NCI-H2171 (cell line): Measurements from ENCODE around the gene ENO2.

ENCODE experiments used
- DNase-seq: peaks from one replicate; lab custom pipeline; 2025; lab: John Stamatoyannopoulos, UW

Gene ENO2

DNA sequence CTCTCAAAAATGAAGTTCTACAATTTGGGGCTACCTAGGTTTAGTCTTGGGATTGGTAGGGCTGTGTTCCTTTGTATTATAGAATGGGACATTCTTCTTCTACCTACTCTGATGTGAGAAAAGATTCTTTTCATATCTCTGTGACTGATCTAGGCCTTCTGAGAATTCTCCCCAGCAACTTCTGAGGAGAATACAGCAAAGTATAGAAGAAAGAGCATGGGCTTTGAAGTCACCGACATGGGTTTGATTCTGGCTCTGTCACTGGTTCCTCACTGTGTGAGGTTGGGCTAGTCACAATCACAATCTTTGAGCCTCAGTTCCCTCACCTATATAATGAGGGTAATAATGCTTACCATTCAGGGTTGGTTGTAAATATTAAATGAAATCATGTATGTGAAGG lies 18.4 kb downstream of the ENO2 start:
- no peak for DNase-seq

DNA sequence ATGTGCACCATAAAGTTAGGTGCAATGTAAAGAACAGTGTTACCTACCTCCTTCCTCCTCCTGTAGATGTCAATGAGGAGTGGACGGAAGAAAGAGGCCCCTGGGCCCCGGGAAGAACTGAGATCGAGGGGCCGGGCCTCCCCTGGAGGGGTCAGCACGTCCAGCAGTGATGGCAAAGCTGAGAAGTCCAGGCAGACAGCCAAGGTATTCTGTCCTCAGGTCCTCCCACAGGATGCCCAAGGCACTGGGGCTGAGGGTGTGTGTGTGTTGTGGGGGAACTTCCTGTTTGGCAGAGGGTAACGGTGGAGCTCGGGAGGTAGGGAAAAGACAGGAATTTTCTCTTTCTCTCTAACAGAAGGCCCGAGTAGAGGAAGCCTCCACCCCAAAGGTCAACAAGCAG lies 19.7 kb downstream of the ENO2 start:
- no peak for DNase-seq

DNA sequence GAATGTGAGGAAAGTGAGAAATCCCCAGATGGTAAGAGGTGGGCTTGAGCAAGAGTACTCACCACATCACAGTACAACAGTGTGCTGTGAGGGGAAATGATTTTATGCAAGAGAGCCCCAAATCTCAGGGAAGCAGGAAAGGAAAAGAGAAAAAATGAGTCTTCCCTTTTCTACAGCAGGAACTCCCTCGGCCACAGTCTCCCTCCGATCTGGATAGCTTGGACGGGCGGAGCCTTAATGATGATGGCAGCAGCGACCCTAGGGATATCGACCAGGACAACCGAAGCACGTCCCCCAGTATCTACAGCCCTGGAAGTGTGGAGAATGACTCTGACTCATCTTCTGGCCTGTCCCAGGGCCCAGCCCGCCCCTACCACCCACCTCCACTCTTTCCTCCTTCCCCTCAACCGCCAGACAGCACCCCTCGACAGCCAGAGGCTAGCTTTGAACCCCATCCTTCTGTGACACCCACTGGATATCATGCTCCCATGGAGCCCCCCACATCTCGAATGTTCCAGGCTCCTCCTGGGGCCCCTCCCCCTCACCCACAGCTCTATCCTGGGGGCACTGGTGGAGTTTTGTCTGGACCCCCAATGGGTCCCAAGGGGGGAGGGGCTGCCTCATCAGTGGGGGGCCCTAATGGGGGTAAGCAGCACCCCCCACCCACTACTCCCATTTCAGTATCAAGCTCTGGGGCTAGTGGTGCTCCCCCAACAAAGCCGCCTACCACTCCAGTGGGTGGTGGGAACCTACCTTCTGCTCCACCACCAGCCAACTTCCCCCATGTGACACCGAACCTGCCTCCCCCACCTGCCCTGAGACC lies 21.2 kb downstream of the ENO2 start:
- DNase-seq = no peak

DNA sequence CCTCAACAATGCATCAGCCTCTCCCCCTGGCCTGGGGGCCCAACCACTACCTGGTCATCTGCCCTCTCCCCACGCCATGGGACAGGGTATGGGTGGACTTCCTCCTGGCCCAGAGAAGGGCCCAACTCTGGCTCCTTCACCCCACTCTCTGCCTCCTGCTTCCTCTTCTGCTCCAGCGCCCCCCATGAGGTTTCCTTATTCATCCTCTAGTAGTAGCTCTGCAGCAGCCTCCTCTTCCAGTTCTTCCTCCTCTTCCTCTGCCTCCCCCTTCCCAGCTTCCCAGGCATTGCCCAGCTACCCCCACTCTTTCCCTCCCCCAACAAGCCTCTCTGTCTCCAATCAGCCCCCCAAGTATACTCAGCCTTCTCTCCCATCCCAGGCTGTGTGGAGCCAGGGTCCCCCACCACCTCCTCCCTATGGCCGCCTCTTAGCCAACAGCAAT lies 21.8 kb downstream of the ENO2 start:
- no peak for DNase-seq

DNA sequence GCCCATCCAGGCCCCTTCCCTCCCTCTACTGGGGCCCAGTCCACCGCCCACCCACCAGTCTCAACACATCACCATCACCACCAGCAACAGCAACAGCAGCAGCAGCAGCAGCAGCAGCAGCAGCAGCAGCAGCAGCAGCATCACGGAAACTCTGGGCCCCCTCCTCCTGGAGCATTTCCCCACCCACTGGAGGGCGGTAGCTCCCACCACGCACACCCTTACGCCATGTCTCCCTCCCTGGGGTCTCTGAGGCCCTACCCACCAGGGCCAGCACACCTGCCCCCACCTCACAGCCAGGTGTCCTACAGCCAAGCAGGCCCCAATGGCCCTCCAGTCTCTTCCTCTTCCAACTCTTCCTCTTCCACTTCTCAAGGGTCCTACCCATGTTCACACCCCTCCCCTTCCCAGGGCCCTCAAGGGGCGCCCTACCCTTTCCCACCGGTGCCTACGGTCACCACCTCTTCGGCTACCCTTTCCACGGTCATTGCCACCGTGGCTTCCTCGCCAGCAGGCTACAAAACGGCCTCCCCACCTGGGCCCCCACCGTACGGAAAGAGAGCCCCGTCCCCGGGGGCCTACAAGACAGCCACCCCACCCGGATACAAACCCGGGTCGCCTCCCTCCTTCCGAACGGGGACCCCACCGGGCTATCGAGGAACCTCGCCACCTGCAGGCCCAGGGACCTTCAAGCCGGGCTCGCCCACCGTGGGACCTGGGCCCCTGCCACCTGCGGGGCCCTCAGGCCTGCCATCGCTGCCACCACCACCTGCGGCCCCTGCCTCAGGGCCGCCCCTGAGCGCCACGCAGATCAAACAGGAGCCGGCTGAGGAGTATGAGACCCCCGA lies 22.5 kb downstream of the ENO2 start:
- DNase-seq = peak; percentile 87

DNA sequence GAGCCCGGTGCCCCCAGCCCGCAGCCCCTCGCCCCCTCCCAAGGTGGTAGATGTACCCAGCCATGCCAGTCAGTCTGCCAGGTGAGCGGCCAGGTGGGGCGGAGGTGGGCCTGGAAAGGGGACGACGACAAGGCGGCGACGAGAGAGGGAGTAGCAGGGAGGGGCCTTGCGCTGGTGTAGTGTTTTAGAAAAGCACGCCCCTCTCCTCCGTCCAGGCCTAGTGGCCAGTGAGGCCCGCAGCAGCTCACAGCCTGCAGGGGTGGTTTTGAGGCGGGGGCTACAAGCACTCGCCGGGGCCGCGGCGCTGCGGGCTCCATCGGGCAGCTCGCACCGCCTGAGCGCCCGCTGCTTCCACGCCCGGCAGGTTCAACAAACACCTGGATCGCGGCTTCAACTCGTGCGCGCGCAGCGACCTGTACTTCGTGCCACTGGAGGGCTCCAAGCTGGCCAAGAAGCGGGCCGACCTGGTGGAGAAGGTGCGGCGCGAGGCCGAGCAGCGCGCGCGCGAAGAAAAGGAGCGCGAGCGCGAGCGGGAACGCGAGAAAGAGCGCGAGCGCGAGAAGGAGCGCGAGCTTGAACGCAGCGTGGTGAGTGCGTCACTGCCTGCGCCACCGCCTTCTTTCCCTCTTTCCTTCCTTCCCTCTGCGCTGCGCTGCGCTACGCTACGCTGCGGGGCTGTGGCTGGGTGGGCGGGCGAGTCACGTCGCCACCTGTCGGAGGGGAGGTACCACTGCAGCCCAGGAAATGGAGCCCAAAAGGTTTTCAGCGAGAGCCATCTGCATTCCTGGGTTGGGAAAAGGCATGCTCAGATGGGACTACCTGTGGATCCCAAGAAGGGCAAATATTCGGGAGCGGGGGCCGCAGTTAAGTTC lies 23.3 kb downstream of the ENO2 start:
- peak; percentile 100 for DNase-seq

DNA sequence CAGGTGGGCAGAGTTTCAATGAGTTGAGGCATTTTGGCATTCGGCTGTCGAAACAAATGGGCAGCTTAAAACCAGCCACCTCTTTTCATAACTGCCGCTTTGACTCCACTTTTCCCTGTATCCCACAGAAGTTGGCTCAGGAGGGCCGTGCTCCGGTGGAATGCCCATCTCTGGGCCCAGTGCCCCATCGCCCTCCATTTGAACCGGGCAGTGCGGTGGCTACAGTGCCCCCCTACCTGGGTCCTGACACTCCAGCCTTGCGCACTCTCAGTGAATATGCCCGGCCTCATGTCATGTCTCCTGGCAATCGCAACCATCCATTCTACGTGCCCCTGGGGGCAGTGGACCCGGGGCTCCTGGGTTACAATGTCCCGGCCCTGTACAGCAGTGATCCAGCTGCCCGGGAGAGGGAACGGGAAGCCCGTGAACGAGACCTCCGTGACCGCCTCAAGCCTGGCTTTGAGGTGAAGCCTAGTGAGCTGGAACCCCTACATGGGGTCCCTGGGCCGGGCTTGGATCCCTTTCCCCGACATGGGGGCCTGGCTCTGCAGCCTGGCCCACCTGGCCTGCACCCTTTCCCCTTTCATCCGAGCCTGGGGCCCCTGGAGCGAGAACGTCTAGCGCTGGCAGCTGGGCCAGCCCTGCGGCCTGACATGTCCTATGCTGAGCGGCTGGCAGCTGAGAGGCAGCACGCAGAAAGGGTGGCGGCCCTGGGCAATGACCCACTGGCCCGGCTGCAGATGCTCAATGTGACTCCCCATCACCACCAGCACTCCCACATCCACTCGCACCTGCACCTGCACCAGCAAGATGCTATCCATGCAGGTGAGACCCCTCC lies 24.2 kb downstream of the ENO2 start:
- DNase-seq = no peak

DNA sequence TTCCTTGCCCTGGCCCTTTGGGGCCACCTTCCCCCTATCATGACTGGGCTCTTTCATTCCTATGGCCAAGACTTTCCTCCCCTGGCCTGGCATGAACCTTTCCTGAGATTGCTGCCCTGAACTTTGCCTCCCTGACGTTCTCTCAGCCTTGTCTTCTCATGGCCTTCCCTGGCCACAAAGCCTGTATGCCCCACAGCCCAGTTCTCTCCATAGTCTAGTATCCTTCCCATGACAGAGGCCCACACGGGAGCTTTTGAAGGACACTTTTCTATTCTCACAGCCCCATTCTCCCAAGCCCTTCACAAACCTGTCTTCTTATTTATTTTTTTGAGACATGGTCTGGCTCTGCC lies 24.8 kb downstream of the ENO2 start:
- DNase-seq = no peak

DNA sequence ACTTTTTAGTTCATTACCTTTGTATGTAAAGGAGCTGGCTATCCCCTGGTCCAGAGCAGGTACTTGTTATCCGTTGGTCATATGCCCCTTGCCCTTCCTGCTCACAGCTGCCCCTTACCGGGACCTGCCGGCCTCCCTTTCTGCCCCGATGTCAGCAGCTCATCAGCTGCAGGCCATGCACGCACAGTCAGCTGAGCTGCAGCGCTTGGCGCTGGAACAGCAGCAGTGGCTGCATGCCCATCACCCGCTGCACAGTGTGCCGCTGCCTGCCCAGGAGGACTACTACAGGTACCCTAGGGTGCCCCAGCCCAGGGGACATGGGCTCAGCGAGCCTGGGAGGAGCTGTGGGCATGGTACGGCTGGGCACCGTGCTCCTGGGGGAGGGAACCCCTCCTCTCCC lies 26.9 kb downstream of the ENO2 start:
- DNase-seq = no peak

DNA sequence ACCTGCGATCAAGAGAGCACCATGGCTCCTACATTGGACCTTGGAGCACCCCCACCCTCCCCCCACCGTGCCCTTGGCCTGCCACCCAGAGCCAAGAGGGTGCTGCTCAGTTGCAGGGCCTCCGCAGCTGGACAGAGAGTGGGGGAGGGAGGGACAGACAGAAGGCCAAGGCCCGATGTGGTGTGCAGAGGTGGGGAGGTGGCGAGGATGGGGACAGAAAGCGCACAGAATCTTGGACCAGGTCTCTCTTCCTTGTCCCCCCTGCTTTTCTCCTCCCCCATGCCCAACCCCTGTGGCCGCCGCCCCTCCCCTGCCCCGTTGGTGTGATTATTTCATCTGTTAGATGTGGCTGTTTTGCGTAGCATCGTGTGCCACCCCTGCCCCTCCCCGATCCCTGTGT lies 27.4 kb downstream of the ENO2 start:
- DNase-seq = no peak

DNA sequence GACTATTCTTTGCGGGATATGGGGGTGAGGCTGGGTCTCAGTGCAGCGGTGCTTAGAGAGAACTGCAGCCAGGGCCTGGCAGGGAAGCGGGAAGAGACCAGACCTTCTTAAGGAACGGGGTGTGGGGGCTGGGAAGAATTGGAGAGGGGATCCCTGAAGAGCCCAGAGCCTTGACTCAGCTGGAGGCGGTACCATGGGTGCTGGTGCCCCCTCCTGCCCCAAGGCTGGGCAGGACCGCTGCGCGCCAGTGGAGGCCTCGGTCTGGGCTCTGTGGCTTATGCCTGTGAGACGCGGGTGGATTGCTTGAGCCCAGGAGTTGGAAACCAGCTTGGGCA lies 27.9 kb downstream of the ENO2 start:
- no peak for DNase-seq

DNA sequence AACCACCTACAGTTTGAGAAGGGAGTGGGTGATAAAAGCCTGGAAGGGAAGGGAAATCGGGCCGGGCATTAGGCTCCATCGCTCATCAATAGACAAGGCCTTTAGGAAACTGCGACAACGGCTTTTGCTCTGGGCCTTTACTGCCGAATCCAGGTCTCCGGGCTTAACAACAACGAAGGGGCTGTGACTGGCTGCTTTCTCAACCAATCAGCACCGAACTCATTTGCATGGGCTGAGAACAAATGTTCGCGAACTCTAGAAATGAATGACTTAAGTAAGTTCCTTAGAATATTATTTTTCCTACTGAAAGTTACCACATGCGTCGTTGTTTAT lies 29.0 kb downstream of the ENO2 start:
- peak; percentile 100 for DNase-seq

DNA sequence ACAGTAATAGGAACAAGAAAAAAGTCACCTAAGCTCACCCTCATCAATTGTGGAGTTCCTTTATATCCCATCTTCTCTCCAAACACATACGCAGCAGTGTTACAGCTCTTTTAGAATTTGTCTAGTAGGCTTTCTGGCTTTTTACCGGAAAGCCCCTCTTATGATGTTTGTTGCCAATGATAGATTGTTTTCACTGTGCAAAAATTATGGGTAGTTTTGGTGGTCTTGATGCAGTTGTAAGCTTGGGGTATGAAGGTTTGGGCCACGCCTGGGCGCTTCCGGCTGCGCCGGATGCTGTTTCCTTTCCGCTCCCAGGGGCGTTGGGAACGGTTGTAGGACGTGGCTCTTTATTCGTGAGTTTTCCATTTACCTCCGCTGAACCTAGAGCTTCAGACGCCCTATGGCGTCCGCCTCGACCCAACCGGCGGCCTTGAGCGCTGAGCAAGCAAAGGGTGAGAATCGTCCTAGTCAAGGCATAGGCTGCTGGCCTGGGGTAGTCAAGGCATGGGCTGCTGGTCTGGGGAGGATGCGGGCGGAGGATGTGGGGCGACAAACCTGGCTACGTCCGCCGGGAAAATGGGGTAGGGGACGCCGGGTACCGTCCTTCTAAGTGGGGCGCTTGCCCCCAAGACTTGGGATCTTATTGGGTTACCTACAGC lies 29.5 kb downstream of the ENO2 start, which contains the start of the genes C12orf57 and RNU7-1:
Gene C12orf57 (plus strand): TSS at position 301 of the 659 bp plus-strand sequence. CDS start 100 bp downstream, at position 401.
Gene RNU7-1 (plus strand): TSS at position 95 of the 659 bp plus-strand sequence.
- DNase-seq = peak; percentile 100

DNA sequence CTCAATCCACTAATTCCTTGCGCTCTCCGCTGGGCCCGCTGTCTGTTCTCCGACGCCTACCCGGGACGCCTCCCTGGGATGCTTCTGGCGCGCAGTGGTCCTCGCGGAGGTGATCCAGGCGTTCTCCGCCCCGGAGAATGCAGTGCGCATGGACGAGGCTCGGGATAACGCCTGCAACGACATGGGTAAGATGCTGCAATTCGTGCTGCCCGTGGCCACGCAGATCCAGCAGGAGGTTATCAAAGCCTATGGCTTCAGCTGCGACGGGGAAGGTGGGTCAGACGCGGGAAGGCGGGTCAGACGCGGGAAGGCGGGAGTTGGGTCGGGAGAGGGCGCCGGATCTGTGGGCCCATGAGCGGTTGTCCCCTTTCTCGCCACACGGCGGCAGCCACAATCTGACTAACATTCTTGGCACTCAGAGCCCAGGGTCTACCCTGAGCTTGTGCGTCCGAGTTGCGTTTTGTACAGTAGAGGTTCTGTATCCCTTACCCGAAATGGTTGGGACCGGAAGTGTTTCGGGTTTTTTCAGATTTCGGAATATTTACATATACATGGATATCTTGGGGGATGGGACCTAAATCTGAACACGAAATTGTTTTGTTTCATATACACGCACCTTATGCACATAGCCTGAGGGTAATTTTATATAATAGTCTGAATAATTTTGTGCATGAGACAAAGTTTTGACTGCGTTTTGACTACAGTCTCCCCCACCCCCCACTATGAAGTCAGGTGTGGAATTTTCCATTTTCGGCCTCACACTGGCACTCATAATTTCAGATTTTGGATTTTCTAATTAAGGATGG lies 30.2 kb downstream of the ENO2 start:
- DNase-seq = peak; percentile 100

DNA sequence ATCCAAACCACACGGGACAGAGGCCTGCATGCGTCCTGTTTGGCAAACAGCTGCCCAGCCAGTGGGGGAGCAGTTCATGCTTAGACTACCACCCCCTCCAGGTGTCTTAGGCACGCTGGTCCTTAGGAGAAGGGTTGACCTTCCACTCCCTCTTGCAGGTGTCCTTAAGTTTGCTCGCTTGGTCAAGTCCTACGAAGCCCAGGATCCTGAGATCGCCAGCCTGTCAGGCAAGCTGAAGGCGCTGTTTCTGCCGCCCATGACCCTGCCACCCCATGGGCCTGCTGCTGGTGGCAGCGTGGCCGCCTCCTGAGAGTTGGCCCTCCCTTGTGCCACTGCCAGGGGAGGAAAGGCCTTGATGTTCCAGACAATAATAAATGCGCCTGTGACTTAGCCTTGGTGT lies 31.2 kb downstream of the ENO2 start:
- DNase-seq = no peak

DNA sequence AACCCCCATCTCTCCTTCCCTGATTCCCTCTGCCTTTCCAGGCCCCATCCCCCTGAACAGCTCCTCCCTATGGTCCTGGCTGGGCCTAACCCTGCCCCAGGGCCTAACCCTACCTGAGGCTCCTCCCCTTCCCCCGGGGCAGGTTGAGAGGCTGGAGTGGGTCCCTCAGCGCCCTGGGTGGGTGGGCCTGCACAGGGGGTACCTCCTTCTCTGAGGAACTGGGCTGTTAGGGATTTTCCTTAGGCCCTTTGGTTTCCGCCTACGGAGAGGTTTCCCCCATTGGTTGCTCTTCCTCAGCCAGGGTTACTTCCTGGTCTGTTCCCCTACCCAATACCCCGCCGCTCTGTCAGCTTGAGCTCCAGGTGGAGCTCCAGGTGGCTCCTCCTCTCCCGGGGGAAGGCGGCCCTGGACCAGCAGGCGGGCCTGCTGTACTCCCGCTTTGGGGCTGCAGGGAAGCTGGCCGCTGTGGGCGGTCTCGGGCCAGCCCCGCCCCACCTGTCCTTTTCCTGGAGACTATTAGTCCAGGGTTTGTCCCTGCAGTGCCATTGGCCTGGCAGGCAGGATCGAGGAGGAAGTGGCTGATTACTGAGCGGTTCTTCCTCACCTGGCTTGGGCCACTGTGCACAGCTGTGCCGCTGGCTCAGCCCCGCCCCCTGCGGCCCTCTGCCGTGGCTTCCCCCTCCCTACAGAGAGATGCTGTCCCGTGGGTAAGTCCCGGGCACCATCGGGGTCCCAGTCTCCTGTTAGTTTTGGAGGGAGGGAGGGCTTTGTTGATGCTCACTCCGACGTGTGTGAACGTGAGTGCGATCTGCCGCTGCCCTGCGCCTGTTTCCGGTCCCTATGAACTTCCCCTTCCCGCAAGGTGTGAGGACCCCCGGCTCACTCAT lies 31.9 kb downstream of the ENO2 start:
- peak; percentile 100 for DNase-seq

DNA sequence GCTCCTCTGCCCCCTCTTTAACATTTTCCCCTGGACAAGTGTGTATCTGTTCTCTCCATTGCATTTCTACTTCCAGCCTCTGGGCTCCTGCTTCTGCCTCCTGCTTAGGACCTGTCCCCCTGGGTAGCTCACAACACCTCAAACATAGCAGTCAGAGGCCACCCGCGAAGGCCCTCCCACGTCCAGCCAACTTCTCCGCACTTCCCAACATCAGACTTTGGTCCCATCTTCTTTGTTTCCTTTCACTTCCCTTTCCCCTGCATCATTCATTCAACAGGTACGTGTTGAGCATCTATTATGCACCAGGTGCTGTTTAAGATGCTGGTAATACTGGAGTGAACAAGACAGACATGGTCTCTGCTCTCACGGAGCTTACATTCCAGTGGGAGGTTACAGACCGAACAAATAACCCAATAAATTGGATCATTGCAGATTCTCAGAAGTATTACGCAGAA lies 32.6 kb downstream of the ENO2 start:
- DNase-seq = no peak

DNA sequence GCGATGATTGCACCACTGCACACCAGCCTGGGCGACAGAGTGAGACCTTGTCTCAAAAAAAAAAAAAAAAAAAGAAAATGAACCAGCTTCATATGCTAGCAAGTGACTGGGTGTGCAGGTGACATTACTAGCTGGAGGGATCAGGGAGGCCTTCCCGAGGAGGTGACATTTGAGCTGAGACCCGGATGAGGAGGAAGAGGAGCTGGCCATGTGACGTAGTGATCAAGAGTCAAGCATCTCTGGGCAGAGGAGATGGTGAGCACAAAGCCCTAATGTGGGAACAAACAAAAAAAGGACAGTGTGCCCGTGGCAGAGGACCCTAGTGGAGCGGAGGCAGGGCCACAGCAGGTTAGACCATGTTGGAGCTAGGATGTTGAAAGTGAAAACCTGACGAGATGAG lies 33.2 kb downstream of the ENO2 start:
- no peak for DNase-seq
